ENCODE measurements around the gene CLMN.

DNA sequence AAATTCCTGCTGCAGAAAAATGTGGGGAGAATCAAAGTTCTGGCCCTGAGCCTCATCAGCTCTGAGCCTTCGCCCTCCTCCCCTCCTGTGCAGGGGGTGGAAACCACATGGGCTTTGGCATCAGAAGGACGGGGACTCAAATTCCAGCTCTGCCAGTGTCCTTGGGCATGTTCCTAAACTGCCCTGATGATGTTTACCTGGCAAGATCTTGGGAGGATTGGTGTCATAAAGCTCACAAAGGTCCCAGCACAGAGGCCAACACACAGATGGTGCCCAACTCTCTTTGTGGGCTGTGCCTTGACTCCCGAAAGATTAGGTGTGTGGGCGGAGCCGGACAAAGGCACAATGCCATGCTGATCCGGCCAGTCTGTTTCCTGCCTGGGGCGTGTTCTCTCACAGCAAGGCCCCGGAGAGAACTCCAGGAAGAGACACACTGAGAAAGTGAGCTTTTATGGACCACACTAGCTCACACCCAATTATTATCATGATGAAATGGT, 20.5 kb upstream of the CLMN start:
- TF ChIP-seq, protein P1, sequence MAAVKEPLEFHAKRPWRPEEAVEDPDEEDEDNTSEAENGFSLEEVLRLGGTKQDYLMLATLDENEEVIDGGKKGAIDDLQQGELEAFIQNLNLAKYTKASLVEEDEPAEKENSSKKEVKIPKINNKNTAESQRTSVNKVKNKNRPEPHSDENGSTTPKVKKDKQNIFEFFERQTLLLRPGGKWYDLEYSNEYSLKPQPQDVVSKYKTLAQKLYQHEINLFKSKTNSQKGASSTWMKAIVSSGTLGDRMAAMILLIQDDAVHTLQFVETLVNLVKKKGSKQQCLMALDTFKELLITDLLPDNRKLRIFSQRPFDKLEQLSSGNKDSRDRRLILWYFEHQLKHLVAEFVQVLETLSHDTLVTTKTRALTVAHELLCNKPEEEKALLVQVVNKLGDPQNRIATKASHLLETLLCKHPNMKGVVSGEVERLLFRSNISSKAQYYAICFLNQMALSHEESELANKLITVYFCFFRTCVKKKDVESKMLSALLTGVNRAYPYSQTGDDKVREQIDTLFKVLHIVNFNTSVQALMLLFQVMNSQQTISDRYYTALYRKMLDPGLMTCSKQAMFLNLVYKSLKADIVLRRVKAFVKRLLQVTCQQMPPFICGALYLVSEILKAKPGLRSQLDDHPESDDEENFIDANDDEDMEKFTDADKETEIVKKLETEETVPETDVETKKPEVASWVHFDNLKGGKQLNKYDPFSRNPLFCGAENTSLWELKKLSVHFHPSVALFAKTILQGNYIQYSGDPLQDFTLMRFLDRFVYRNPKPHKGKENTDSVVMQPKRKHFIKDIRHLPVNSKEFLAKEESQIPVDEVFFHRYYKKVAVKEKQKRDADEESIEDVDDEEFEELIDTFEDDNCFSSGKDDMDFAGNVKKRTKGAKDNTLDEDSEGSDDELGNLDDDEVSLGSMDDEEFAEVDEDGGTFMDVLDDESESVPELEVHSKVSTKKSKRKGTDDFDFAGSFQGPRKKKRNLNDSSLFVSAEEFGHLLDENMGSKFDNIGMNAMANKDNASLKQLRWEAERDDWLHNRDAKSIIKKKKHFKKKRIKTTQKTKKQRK (IDR thresholded peaks at IDR 0.05; ENCODE audit: low read depth, low read length): no peak
- TF ChIP-seq YY1 (IDR thresholded peaks at IDR 0.05; ENCODE audit: low read depth, low read length) (no peak), POLR2AphosphoS2 (IDR thresholded peaks at IDR 0.05; ENCODE audit: low read depth, low read length) (no peak), PAX5 (IDR thresholded peaks at IDR 0.05; ENCODE audit: borderline replicate concordance, low read depth, low read length) (no peak), MXI1 (IDR thresholded peaks at IDR 0.05; ENCODE audit: low read depth, low read length) (no peak), POLR2AphosphoS5 (IDR thresholded peaks at IDR 0.05; ENCODE audit: low read length) (no peak), ZSCAN29 (IDR thresholded peaks at IDR 0.05) (no peak), CEBPB (IDR thresholded peaks at IDR 0.05; ENCODE audit: borderline replicate concordance in 1 of 2, low read depth in 2 of 2, low read length in 2 of 2) (no peak), KLF5 (IDR thresholded peaks at IDR 0.05; ENCODE audit: partially characterized antibody) (no peak)
- TF ChIP-seq, protein P2, sequence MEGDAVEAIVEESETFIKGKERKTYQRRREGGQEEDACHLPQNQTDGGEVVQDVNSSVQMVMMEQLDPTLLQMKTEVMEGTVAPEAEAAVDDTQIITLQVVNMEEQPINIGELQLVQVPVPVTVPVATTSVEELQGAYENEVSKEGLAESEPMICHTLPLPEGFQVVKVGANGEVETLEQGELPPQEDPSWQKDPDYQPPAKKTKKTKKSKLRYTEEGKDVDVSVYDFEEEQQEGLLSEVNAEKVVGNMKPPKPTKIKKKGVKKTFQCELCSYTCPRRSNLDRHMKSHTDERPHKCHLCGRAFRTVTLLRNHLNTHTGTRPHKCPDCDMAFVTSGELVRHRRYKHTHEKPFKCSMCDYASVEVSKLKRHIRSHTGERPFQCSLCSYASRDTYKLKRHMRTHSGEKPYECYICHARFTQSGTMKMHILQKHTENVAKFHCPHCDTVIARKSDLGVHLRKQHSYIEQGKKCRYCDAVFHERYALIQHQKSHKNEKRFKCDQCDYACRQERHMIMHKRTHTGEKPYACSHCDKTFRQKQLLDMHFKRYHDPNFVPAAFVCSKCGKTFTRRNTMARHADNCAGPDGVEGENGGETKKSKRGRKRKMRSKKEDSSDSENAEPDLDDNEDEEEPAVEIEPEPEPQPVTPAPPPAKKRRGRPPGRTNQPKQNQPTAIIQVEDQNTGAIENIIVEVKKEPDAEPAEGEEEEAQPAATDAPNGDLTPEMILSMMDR (IDR thresholded peaks at IDR 0.05 in 2 of 3, conservative IDR thresholded peaks at IDR 0.05 in 1 of 3; ENCODE audit: control insufficient read depth in 2 of 3, extremely low read depth in 1 of 3, insufficient read depth in 1 of 3, low read depth in 3 of 3, low read length in 3 of 3): no peak
- TF ChIP-seq, protein P3, sequence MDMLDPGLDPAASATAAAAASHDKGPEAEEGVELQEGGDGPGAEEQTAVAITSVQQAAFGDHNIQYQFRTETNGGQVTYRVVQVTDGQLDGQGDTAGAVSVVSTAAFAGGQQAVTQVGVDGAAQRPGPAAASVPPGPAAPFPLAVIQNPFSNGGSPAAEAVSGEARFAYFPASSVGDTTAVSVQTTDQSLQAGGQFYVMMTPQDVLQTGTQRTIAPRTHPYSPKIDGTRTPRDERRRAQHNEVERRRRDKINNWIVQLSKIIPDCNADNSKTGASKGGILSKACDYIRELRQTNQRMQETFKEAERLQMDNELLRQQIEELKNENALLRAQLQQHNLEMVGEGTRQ (IDR thresholded peaks at IDR 0.05; ENCODE audit: borderline replicate concordance, low read depth, low read length): no peak
- TF ChIP-seq, protein P4, sequence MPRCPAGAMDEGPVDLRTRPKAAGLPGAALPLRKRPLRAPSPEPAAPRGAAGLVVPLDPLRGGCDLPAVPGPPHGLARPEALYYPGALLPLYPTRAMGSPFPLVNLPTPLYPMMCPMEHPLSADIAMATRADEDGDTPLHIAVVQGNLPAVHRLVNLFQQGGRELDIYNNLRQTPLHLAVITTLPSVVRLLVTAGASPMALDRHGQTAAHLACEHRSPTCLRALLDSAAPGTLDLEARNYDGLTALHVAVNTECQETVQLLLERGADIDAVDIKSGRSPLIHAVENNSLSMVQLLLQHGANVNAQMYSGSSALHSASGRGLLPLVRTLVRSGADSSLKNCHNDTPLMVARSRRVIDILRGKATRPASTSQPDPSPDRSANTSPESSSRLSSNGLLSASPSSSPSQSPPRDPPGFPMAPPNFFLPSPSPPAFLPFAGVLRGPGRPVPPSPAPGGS (IDR thresholded peaks at IDR 0.05; ENCODE audit: borderline replicate concordance, insufficient read depth, low read depth, low read length, poor library complexity, severe bottlenecking): no peak

Measured in GM12878 (cell line).